ENCODE measurements around the gene CNTN5.

- TF ChIP-seq EZH2phosphoT487 (IDR thresholded peaks at IDR 0.05; ENCODE audit: insufficient read depth, low read depth) = no peak
- TF ChIP-seq EZH2 (IDR thresholded peaks at IDR 0.05; ENCODE audit: insufficient read depth, poor library complexity, severe bottlenecking) = no peak
Observed at GRCh38 chr11:99795999-99796398, 775.2 kb downstream of the CNTN5 start.

Measured in GM23248 (cell line).